ENCODE measurements around the gene ARHGEF39.

ARHGEF39 gene

DNA sequence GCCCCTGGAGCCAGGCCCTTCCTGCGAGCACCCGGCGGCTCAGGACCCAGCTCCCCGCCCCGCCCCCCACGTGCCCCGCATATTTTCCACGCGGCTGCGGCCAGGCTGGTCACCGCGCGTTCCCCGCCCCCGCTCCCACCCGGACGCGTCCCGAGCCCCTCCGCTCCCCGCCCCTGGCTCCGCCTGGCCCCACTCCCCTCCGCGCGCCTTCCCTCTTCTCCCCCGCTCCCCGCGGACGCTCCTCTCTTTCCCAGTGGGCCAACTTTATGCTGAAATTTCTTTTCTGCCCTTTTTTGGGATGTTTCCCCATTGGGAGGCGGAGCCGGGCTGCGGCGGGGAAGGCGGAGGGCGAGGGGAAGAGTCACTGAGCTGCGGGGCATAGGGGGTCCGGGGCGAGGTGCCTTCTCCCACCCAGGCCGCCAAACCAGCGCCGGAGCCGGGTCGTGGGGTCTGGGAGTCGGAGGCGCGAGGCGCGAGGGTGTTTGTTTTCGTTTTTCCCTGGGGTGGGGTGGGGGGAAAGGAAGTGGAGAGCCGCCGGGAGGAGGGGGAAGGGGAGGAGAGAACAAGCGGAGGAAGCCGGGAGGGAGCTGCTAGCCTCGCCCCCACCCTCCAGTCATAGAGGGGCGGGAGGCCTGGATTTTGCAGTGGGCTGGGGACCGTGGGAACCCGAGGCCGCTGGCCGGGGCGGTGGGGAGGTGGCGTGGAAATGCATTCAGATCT lies 25.8 kb upstream of the ARHGEF39 start:
- DNase-seq = peak; percentile 69

DNA sequence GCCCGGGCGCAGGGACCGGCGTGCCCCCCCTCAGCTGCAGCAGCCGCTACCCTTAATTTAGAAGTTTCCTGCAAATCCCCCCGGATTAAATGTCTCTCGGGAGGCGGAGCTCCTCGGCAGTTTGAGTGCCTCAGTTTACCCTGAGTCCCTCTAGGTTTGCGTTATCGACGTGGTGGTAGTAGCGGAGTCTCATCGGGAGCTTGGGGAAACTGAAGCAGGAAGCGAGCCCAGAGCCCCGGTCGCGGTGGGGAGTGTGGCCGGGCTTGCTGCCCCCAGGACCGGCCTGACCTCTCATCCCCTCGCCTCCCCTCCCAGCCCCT lies 25.3 kb upstream of the ARHGEF39 start:
- DNase-seq = no peak

DNA sequence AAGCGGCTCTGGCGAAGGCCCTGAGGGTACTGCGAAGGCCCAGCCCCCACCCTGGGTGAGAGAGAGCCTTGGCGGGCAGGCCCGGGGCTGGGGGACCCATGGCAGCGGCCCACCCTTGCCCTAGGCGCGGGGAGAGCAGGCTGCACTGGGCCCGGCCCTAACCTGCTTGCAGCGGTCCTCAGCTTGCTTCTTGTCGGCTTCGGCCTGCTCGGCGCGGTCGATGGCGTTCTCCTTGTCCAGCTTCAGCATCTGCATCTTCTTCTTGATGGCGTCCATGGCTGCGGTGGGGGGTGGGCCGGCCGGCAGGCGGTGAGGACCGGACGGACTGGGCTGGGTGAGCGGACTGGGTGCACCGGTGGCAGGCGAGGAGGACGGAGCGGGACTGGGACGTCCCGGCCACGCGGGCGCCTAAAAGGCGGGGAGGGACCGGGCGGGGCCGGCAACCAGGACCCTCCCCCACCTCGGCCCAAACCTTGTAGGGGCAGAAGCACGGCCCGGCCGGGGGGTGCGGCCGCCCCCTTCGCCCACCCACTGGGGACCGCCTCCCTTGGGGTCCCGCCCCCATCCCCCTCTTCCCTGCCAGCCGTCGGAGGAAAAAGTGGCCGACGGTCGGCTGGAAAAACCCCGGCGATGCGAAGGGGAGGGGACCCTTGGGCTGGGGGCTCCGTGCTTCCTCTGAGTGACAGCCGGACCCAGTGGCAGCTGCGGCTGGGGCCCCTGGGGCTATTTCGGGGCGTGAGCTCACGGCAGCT lies 24.7 kb upstream of the ARHGEF39 start, which contains the start of gene TPM2:
TSS of gene TPM2 (minus strand) at position 384 of the 752 bp plus-strand sequence. CDS start at position 276, 108 bp downstream.
- DNase-seq = no peak

GRCh38 chr9:35688558-35689541 lies 23.9 kb upstream of the ARHGEF39 start:
- peak; percentile 64 for DNase-seq

DNA sequence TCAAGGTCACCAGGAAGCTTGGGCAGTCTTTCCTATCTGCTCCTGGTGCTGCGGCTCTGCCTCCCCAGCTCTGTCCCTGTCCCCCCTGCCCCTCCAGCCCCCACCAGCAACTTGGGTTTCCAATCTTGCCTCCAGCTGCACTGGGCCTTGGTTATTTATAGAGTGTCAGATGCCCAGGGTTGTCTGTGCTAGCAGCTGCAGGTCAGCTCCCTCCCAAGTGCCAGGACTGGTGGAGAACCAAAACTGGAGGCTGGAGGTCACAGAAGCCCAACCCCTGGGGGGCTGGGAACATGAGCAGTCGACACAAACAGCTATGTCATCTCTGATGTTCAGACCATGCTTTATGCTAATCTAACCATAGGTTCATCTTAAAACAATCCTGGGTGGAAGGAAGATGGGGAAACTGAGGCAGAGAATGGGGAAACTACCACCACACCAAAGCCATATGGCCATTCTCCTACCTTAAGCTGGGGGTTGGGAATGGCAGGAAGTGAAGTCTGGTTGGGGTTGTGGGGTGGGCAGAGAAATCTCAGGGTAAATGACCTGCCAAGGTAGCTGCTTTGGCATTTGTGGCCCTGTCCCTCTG lies 23.1 kb upstream of the ARHGEF39 start:
- no peak for DNase-seq

DNA sequence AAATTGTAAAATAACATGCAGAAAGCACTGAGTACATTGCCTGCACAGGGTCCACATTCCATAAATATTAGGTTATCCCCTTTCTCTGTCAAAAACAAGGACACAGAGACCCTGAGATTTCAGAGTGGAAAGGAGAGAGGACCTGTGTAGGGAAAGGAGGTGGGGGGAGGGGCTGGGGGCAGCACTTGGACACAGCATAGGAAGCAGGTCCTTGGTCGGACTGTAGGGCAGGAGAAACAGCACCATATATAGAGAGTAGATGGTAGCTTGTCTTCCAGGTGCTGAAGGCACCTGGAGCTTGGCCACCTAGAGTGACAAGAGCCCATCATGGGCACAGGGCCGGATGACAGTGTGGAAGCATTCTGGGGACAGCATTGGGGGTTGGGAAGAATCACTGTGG lies 22.3 kb upstream of the ARHGEF39 start:
- no peak for DNase-seq

DNA sequence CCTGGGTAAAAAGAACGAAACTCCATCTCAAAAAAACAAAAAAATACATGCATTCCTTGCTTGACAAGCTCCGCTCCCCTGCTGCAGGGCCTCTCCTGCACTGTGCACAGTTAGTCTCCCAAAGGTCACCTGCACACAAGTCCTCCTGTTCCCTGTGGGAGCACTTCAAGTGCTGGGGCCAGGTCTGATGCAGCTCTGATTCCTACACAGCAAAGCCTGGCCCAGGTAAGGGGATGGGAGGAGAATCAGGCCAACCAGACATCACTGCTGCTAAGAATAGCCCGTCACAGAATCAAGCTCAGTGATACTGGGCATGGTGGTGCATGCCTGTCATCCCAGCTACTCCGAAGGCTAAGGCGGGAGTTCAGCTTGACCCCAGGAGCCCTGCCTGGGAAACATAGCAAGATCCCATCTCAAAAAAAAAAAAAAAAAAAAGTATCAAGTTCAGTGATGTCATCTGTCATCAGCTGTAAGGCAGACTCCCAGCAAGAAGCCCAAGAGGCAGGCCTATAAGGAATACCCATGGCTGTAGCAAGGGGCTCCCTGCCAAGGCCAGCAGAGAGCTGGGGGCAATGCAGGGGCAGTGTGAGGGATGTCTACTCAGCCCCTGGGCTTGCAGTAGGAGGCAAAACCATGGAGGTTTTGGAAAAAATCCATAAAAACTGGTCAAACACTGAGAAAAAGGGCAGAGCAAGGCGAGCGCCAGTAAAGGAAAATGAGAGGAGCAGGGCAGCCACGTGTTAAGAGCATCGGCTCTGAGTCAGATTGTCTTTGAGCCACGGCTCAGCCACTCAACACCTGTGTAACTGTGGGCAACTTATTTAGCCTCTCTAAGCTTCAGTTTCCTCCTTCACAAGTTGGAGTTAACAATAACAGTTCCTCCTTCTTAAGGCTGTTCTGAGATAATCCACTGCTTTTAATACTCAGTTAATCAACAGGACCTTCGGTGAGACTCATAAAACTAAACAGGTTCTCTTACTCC lies 21.5 kb upstream of the ARHGEF39 start:
- DNase-seq = no peak

- no peak for DNase-seq
These were observed 20.5 kb upstream of the ARHGEF39 start for GRCh38 chr9:35685506-35685905.

GRCh38 chr9:35684921-35685320 lies 19.9 kb upstream of the ARHGEF39 start:
- DNase-seq = no peak

DNA sequence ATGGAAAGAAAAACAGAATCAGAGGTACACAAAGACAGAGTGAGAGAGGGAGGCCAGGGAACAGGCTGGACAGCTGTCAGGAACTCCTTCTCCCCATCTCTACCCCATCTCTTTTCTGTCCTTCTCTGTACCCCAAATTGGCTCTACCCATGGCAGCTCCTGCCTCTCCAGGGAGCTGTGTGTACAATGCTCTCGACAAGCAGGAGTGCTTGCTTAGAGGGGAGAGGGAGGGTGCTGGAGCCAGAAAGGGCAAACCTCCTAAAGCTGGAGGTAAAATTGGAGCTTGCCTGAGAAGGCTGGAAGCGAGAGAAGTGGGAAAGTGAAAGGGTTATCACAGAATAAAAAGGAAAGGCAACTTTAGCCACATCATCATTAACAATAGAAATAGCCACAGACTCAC lies 18.3 kb upstream of the ARHGEF39 start:
- no peak for DNase-seq

DNA sequence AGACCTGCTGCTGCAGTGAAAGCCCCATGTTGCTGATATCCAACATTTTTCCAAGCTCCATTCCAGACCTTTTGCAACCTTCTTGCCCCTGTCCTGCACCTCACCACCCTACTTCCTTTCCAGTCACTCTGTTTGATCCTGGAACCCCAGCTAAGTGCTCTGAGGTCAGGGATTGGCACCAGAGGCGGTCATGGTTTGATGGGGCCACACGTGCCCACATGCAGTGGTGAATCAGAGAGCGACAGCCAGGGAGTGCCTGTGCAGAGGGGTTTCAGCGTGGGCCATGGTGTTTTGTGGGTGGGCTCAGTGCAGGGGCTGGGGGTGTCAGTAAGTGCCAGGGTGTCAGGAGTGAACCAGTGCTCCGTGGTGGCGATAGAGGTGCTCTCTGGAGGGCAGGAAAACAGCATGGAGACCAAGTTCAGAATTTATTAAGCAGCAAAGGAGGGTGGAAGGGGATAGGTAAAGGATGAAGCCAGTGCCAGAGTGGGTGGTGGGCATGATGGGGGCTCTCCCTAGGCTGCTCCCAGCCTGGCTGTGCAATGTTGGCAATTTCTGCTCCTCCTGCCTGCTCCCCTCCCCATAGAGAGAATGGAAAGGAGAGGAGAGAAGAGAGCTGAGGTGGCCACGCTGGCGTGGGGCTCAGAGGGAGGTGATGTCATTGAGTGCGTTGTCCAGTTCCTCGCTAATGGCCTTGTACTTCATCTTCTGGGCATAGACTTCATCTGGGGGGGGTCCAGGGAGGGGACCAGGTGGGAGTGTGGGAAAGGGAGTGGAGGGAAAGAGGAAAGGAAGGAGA lies 17.7 kb upstream of the ARHGEF39 start:
- no peak for DNase-seq

DNA sequence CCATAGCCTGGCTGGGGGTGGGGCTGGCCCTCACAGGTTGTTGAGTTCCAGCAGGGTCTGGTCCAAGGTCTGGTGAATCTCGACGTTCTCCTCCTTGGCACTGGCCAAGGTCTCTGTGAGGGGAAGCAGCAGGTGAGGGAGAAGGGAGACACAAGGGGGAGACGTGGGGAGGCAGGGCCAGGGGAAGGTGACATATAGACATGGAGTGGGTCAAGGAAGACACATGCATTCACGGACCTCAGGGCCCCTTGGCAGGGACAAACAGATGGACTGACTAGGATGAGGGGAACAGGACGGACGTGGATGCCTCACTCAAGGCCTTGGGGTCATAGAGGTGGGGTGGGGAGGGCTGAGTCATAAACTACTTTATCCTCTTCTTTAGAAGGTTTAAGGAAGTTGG lies 17.1 kb upstream of the ARHGEF39 start:
- no peak for DNase-seq

DNA sequence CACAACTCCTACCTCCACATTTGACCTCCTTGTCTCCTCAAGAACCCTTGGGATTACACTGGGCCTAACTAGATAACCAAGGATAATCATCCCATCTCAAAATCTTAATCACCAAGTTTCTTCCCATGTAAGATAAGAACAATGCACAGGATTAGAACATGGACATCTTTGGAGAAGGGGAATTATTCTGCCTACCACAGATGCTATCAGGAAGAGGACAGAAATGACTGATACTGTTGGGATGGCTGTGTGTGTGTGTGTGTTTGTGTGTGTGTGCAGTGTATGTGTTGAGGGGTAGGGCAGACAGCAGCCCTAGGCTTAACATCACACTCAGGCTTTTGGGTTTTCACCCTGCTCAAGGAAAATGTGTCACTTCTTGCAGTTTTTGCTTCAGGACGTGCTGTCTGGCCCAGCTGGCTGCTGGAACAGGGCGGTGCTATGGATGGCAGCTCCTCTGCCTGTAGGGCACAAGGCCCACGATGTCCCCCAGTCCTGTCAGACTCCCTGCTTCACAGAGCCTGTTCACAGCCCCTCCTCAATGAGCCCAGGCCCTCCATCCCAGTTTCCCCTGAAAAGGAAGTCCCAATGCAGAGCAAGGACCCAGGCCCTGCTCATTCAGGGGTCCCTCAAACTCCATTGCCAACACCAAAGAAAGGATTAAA lies 16.5 kb upstream of the ARHGEF39 start:
- DNase-seq = no peak

GRCh38 chr9:35680331-35681105 lies 15.5 kb upstream of the ARHGEF39 start:
- DNase-seq = no peak

GRCh38 chr9:35679766-35680330 lies 14.9 kb upstream of the ARHGEF39 start:
- no peak for DNase-seq

DNA sequence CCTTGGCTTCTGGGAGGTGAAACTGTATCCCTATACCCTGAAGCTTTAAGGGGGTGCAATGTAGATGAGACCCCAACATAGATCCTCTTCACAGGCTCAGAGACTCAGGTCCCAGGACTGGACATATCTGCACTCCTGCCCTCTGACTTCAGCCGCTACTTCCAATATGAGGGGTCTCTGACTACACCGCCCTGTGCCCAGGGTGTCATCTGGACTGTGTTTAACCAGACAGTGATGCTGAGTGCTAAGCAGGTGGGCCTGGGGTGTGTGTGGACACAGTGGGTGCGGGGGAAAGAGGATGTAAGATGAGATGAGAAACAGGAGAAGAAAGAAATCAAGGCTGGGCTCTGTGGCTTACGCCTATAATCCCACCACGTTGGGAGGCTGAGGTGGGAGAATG lies 14.1 kb upstream of the ARHGEF39 start:
- no peak for DNase-seq

- peak; percentile 80 for DNase-seq
These were observed 10.9 kb upstream of the ARHGEF39 start for GRCh38 chr9:35675732-35676392.

DNA sequence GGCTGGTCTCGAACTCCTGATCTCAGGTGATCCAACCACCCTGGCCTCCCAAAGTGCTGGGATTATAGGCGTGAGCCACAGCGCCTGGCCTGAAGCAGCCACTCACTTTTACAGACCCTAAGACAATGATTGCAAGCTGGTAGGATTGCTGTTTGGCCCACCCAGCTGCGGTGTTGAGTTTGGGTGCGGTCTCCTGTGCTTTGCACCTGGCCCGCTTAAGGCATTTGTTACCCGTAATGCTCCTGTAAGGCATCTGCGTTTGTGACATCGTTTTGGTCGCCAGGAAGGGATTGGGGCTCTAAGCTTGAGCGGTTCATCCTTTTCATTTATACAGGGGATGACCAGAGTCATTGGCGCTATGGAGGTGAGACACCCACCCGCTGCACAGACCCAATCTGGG lies 10.2 kb upstream of the ARHGEF39 start:
- DNase-seq = no peak

- DNase-seq = no peak
These were observed 9.0 kb upstream of the ARHGEF39 start for GRCh38 chr9:35674025-35674361.
